ENCODE data around the gene DDX20. TPM values are rescaled to one million over a fixed set of nuclear protein-coding genes. Genes with fewer than 3 reads are reported as not detected.

Gene DDX20
- polyA plus RNA-seq, 1 donor from 2014 or later, result 26.5 TPM

DNA sequence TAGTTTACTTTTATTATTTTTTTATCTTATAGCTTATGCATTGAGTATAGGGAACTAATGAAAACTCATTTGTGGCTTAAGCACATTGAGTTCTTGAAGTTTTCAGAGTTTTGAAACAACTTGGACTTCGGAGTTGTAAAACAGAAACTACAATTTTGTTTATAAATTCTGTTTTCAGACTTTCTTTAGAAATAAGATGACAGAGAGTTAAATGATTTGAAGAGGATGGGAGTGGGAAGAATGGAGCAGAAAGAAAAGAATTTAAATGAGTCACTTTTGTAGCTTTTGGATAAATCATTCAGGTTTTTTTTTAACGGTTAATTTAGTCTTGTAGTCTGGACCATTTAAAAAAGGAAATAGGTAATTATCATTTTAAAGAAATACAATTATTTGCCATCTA lies 48.8 kb upstream of the DDX20 start:
- no peaks in the 10 kb centered on the region for H3K9me2 ChIP-seq (ENCODE audit: insufficient read depth, low read length)
- no peak overlapping the region for H3K27ac ChIP-seq (ENCODE audit: low read length)
- no peaks in the 10 kb centered on the region for H3K9me3 ChIP-seq (ENCODE audit: low read length)
- no peaks in the 10 kb centered on the region for H3K27me3 ChIP-seq (ENCODE audit: insufficient read depth, low read depth, low read length)
- H3F3A ChIP-seq (ENCODE audit: insufficient read depth, low read length, poor library complexity, severe bottlenecking), result no peaks in the 10 kb centered on the region
- no peaks in the 10 kb centered on the region for H3K36me3 ChIP-seq (ENCODE audit: insufficient read depth, low read length)
- no peak overlapping the region for H3K4me3 ChIP-seq (ENCODE audit: low read length)
- no peaks in the 10 kb centered on the region for H4K20me1 ChIP-seq (ENCODE audit: insufficient read depth)
- H3K4me2 ChIP-seq (ENCODE audit: low read length), result no peak overlapping the region
- H2AFZ ChIP-seq (ENCODE audit: low read depth, low read length), result no peak overlapping the region
- TF ChIP-seq EZH2 (IDR thresholded peaks at IDR 0.05; ENCODE audit: borderline replicate concordance, insufficient read depth, low read length, poor library complexity, severe bottlenecking), result no peak
- TF ChIP-seq, protein P1, sequence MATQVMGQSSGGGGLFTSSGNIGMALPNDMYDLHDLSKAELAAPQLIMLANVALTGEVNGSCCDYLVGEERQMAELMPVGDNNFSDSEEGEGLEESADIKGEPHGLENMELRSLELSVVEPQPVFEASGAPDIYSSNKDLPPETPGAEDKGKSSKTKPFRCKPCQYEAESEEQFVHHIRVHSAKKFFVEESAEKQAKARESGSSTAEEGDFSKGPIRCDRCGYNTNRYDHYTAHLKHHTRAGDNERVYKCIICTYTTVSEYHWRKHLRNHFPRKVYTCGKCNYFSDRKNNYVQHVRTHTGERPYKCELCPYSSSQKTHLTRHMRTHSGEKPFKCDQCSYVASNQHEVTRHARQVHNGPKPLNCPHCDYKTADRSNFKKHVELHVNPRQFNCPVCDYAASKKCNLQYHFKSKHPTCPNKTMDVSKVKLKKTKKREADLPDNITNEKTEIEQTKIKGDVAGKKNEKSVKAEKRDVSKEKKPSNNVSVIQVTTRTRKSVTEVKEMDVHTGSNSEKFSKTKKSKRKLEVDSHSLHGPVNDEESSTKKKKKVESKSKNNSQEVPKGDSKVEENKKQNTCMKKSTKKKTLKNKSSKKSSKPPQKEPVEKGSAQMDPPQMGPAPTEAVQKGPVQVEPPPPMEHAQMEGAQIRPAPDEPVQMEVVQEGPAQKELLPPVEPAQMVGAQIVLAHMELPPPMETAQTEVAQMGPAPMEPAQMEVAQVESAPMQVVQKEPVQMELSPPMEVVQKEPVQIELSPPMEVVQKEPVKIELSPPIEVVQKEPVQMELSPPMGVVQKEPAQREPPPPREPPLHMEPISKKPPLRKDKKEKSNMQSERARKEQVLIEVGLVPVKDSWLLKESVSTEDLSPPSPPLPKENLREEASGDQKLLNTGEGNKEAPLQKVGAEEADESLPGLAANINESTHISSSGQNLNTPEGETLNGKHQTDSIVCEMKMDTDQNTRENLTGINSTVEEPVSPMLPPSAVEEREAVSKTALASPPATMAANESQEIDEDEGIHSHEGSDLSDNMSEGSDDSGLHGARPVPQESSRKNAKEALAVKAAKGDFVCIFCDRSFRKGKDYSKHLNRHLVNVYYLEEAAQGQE (IDR thresholded peaks at IDR 0.05; ENCODE audit: borderline replicate concordance), result no peak
- no peak for TF ChIP-seq EP300 (conservative IDR thresholded peaks at IDR 0.05; ENCODE audit: poor library complexity, severe bottlenecking)
- no peak for TF ChIP-seq TAF1 (IDR thresholded peaks at IDR 0.05; ENCODE audit: low read depth)
- TF ChIP-seq, protein P2, sequence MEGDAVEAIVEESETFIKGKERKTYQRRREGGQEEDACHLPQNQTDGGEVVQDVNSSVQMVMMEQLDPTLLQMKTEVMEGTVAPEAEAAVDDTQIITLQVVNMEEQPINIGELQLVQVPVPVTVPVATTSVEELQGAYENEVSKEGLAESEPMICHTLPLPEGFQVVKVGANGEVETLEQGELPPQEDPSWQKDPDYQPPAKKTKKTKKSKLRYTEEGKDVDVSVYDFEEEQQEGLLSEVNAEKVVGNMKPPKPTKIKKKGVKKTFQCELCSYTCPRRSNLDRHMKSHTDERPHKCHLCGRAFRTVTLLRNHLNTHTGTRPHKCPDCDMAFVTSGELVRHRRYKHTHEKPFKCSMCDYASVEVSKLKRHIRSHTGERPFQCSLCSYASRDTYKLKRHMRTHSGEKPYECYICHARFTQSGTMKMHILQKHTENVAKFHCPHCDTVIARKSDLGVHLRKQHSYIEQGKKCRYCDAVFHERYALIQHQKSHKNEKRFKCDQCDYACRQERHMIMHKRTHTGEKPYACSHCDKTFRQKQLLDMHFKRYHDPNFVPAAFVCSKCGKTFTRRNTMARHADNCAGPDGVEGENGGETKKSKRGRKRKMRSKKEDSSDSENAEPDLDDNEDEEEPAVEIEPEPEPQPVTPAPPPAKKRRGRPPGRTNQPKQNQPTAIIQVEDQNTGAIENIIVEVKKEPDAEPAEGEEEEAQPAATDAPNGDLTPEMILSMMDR (IDR thresholded peaks at IDR 0.05; ENCODE audit: poor library complexity, severe bottlenecking), result no peak
- no peak for TF ChIP-seq POLR2AphosphoS5 (IDR thresholded peaks at IDR 0.05)
- no peak for TF ChIP-seq RAD21 (conservative IDR thresholded peaks at IDR 0.05)
- no peak for TF ChIP-seq SMC3 (conservative IDR thresholded peaks at IDR 0.05; ENCODE audit: poor library complexity)
- TF ChIP-seq MXI1 (conservative IDR thresholded peaks at IDR 0.05; ENCODE audit: poor library complexity, severe bottlenecking), result no peak
- no peak overlapping the region for H3K9ac ChIP-seq (ENCODE audit: low read length)
- H3K79me2 ChIP-seq (replicated peaks; ENCODE audit: insufficient read depth, low read length), result no peaks in the 10 kb centered on the region

DNA sequence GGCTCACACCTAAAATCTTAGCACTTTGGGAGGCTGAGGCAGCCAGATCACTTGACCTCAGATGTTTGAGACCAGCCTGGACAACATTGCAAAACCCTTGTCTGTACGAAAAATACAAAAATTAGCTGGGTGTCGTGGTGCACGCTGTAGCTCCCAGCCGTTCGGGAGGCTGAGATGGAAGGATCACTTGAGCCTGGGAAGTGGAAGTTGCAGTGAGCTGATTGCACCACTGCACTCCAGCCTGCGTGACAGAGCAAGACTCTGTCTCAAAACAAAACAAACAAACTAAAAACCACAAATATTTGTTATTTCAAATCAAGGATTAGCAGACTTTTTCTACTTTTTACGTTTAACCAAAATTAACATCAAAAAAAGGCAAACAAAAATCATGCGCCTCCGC lies 47.8 kb upstream of the DDX20 start:
- H3K4me2 ChIP-seq (ENCODE audit: low read length), result no peak overlapping the region
- H3K9ac ChIP-seq (ENCODE audit: low read length), result no peak overlapping the region
- H3K36me3 ChIP-seq (ENCODE audit: insufficient read depth, low read length), result no peaks in the 10 kb centered on the region
- no peak overlapping the region for H3K4me3 ChIP-seq (ENCODE audit: low read length)
- no peaks in the 10 kb centered on the region for H3K9me3 ChIP-seq (ENCODE audit: low read length)
- no peaks in the 10 kb centered on the region for H3K27me3 ChIP-seq (ENCODE audit: insufficient read depth, low read depth, low read length)
- no peaks in the 10 kb centered on the region for H3F3A ChIP-seq (ENCODE audit: insufficient read depth, low read length, poor library complexity, severe bottlenecking)
- H3K9me2 ChIP-seq (ENCODE audit: insufficient read depth, low read length), result no peaks in the 10 kb centered on the region
- TF ChIP-seq, protein P2 (IDR thresholded peaks at IDR 0.05; ENCODE audit: poor library complexity, severe bottlenecking), result no peak
- TF ChIP-seq EZH2 (IDR thresholded peaks at IDR 0.05; ENCODE audit: borderline replicate concordance, insufficient read depth, low read length, poor library complexity, severe bottlenecking), result no peak
- TF ChIP-seq, protein P1 (IDR thresholded peaks at IDR 0.05; ENCODE audit: borderline replicate concordance), result no peak
- no peak for TF ChIP-seq TAF1 (IDR thresholded peaks at IDR 0.05; ENCODE audit: low read depth)
- TF ChIP-seq SMC3 (conservative IDR thresholded peaks at IDR 0.05; ENCODE audit: poor library complexity), result no peak
- TF ChIP-seq RAD21 (conservative IDR thresholded peaks at IDR 0.05), result no peak
- no peak for TF ChIP-seq MXI1 (conservative IDR thresholded peaks at IDR 0.05; ENCODE audit: poor library complexity, severe bottlenecking)
- TF ChIP-seq EP300 (conservative IDR thresholded peaks at IDR 0.05; ENCODE audit: poor library complexity, severe bottlenecking), result no peak
- no peak for TF ChIP-seq POLR2AphosphoS5 (IDR thresholded peaks at IDR 0.05)
- no peaks in the 10 kb centered on the region for H4K20me1 ChIP-seq (ENCODE audit: insufficient read depth)
- H2AFZ ChIP-seq (ENCODE audit: low read depth, low read length), result no peak overlapping the region
- H3K27ac ChIP-seq (ENCODE audit: low read length), result no peak overlapping the region
- H3K79me2 ChIP-seq (replicated peaks; ENCODE audit: insufficient read depth, low read length), result no peaks in the 10 kb centered on the region

Measured in neural cell (in vitro differentiated cells).